Dedifferentiated amniotic fluid mesenchymal stem cell (primary cell): ENCODE data around the gene CTPS2.
"Not testable (repeated sequence)": the region's sequence is repeated elsewhere in the genome, so short reads cannot be mapped to it uniquely, and the experiment has no call there.

Experiments used
- DNase-seq: peaks from one replicate; pipeline ENCODE4 v3.0.0-alpha.2; 2016; ENCODE audit errors: extremely low spot score

CTPS2 gene

GRCh38 chrX:16654093-16654492 is 58.4 kb downstream of the CTPS2 start:
- DNase-seq: peak; percentile 31

GRCh38 chrX:16653424-16653823 is 59.0 kb downstream of the CTPS2 start:
- no peak for DNase-seq

GRCh38 chrX:16651391-16652024 is 61.0 kb downstream of the CTPS2 start:
- no peak for DNase-seq

- DNase-seq: no peak
These were observed 62.6 kb downstream of the CTPS2 start, which contains the start of gene S100G for GRCh38 chrX:16649858-16650257. Gene S100G, plus strand, starts transcription at chrX:16650158. Its CDS starts 849 bp downstream, at chrX:16651007.

- DNase-seq: no peak
These were observed 65.9 kb downstream of the CTPS2 start for GRCh38 chrX:16646366-16647138.

- peak; percentile 64 for DNase-seq
These were observed 69.3 kb downstream of the CTPS2 start for GRCh38 chrX:16643176-16643575.

- DNase-seq: no peak
These were observed 71.6 kb downstream of the CTPS2 start for GRCh38 chrX:16640823-16641222.

GRCh38 chrX:16639966-16640365 is 72.5 kb downstream of the CTPS2 start:
- DNase-seq: no peak

GRCh38 chrX:16638533-16638932 is 73.9 kb downstream of the CTPS2 start:
- DNase-seq: no peak

- DNase-seq: no peak
These were observed 76.9 kb downstream of the CTPS2 start for GRCh38 chrX:16635596-16635995.

GRCh38 chrX:16635040-16635439 is 77.4 kb downstream of the CTPS2 start:
- no peak for DNase-seq

- DNase-seq: no peak
These were observed 78.7 kb downstream of the CTPS2 start for GRCh38 chrX:16633754-16634153.

GRCh38 chrX:16629909-16630308 is 82.6 kb downstream of the CTPS2 start:
- DNase-seq: no peak

GRCh38 chrX:16628946-16629595 is 83.4 kb downstream of the CTPS2 start:
- DNase-seq: no peak

- not testable (repeated sequence) for DNase-seq
These were observed 84.0 kb downstream of the CTPS2 start for GRCh38 chrX:16628511-16628910.

GRCh38 chrX:16619024-16619423 is 93.4 kb downstream of the CTPS2 start:
- DNase-seq: no peak

GRCh38 chrX:16618422-16618821 is 94.0 kb downstream of the CTPS2 start:
- DNase-seq: no peak

GRCh38 chrX:16617382-16617781 is 95.1 kb downstream of the CTPS2 start:
- DNase-seq: no peak

GRCh38 chrX:16612257-16612897 is 100.1 kb downstream of the CTPS2 start:
- DNase-seq: no peak

GRCh38 chrX:16610654-16611053 is 101.8 kb downstream of the CTPS2 start:
- not testable (repeated sequence) for DNase-seq

- no peak for DNase-seq
These were observed 102.3 kb downstream of the CTPS2 start for GRCh38 chrX:16610121-16610621.

GRCh38 chrX:16606142-16606720 is 106.2 kb downstream of the CTPS2 start:
- no peak for DNase-seq
